ENCODE results near the gene MFAP4. TPM values are rescaled to one million over a fixed set of nuclear protein-coding genes. Genes with fewer than 3 reads are reported as not detected.

The MFAP4 gene
- total RNA-seq, 4 donors from 2014 or later: 14.3 to 185 (median 104) TPM

- TF ChIP-seq CTCF (IDR thresholded peaks at IDR 0.05; ENCODE audit: low read depth): no peak
These were observed 27.6 kb upstream of the MFAP4 start for GRCh38 chr17:19414396-19415280.

GRCh38 chr17:19413761-19414160 lies 26.8 kb upstream of the MFAP4 start:
- no peak for TF ChIP-seq CTCF (IDR thresholded peaks at IDR 0.05; ENCODE audit: low read depth)

GRCh38 chr17:19412984-19413383 lies 26.0 kb upstream of the MFAP4 start:
- no peak for TF ChIP-seq CTCF (IDR thresholded peaks at IDR 0.05; ENCODE audit: low read depth)

- no peak for TF ChIP-seq CTCF (IDR thresholded peaks at IDR 0.05; ENCODE audit: low read depth)
These were observed 25.5 kb upstream of the MFAP4 start for GRCh38 chr17:19412510-19412909.

- no peak for TF ChIP-seq CTCF (IDR thresholded peaks at IDR 0.05; ENCODE audit: low read depth)
These were observed 24.6 kb upstream of the MFAP4 start for GRCh38 chr17:19411631-19412030.

GRCh38 chr17:19410875-19411620 lies 24.1 kb upstream of the MFAP4 start, which contains the start of gene RNF112:
TSS of gene RNF112 (plus strand) at chr17:19411232. CDS start at chr17:19411409, 177 bp downstream.
- no peak for TF ChIP-seq CTCF (IDR thresholded peaks at IDR 0.05; ENCODE audit: low read depth)

GRCh38 chr17:19410091-19410490 lies 23.1 kb upstream of the MFAP4 start:
- TF ChIP-seq CTCF (IDR thresholded peaks at IDR 0.05; ENCODE audit: low read depth): no peak
